Embryonic facial prominence (tissue), 1 donor: Measurements from ENCODE around the gene RNF113B.

Experiments
- DNase-seq: peaks from one replicate; pipeline ENCODE4 v3.0.0-alpha.2; 2016; ENCODE audit errors: extremely low spot score

RNF113B gene

DNA sequence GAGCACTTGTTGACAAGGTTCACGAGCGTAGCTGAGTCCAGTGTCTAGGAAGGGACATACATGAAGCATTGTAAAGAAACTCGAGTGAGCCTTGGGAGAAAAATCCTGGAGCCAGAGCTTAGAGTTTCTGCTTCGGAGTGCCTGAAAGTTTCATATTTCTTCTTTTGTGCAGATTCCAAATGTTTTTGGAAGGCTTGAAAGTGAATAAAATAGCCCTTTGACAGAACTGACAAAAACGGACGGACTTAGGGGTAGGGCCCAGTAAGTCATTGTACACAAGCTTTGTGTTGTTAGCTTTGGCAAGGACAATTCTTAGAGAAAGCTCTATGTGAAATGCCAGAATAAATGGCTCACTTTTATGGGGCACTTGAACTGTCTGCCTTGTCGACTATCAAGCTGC, 2.8 kb downstream of the RNF113B start:
- no peak for DNase-seq

DNA sequence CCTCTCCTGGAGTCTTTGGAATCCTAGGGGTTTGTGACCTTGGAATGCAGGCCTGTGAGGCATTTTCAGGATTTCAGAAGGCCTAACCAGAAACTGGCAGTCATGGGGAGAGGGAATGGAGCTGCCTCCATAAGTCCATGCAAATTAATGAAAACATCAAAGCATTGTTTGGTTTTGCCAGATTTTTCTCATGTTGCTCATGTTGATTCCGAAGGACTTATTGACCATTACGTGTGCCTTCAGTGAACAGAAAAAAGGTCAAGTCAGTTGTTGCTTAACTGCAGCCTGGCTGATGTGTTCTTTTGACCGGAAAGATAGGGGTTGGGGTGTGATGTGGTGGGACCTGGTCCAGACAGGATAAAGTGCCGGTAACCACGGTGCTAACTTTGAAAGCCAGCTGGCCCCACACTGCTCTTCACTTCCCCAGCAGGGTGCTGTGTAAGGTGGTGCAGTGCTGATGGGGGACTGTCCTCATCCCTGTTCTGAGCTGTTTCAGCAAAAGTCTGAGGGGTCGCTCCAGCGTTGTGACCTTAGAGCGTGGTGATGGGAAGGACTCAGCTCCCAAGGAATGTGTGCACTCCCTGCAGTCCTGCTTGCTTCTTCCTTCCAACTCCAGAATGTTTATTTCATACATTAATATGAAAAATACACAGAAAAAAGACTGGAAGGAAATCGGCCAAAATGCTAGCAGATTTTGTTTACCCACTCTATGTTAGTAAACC, 3.5 kb downstream of the RNF113B start:
- no peak for DNase-seq

DNA sequence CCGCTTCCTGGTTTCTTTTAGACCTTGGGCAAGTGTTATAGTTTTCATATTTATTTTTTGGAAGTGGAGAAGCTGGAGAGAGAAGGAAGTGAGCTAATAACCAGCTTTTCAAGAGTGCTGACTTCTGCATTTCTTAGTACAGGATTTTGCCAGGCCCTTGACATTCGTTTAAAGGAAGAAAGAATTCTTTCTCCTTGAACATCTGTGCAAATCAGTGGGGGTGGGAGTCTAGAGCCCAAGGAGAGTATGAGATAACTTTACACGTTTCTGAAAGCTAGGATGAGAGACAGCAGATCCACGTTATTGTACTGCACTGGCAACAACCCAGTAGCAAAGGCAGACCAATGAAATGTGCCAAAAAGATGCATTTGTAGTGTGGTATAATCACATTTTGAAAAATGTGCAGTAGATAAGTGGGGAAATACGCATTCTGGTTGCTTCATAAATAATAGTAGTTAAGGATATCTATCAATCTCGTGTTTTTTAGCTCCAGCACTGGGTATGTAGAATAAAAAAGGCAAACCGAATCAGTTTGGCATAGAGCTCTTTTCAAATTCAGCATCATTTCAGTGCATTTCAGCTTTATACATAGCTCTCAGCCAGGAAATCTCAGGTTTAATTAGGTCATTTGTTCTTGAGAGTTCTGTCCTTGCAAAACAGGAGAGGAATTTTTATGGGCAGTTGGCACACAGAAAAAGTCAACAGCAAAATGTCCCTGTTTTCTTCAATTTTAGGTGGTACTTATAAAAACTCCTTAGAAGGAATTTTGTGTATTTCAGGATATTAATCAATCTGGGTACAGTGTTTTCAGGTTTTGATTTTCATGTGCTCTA, 4.3 kb downstream of the RNF113B start:
- peak; percentile 23 for DNase-seq

DNA sequence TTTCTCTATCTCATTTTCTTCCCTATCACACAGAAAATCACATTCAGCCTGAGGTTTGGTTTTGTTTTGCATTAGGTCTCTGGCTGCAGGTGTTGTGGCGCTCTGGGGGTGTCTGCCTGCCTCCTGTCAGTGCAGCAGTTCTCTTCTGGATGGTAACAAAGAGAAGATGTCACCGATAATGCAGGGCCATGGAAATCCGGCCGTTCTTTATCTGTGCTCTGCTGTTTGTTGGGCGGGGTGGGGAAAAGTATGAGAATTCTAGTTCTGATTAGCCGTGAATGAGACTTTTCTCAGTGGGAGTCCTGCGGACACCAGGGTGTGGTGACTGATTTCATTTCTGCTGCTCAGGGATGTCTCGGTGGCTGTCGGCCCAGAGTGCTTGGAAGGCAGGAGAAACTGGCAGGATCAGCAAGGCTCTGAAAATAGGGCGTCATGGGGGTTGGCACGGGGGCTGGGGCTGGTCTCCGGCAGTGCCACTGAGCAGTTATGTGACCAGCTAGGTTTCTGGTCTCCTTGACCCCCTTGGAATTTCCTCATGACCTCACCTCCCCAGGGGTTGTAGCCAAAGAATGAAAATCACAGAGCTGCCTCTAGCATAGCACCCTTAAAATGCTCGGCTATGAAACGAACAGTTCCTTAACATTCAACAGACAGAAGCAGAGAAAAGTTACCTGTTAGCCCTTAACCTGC, 5.0 kb downstream of the RNF113B start:
- no peak for DNase-seq

DNA sequence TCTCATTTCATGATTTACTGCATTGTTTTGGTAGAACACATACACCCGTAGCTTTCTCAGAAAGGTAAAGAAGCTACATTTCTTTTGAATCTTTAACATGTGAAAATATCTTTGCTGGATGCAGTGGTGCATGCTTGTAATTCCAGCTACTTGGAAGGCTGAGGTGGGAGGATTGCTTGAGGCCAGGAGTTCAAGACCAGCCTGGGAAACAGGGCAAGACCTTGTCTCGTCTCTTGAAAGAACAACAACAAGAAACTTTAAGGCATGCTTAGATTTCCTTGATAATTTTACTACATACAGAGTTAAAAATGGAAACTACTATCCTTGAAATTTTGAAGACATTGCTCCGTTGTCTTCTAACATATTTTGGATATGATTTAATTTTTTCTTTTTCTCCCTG, 7.7 kb downstream of the RNF113B start:
- DNase-seq: no peak

DNA sequence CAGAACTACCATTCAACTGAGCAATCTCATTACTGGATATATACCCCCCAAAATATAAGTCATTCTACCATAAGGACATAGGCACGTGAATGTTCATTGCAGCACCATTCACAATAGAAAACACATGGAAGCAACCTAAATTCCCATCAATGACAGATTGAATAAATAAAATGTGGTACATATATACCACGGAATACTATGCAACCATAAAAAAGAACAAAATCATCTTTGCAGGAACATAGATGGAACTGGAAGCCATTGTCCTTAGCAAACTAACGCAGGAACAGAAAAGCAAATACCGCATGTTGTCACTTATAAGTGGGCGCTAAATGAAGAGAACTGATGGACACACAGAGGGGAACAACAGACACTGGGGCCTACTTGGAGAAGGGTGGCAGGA, 14.1 kb downstream of the RNF113B start:
- no peak for DNase-seq

DNA sequence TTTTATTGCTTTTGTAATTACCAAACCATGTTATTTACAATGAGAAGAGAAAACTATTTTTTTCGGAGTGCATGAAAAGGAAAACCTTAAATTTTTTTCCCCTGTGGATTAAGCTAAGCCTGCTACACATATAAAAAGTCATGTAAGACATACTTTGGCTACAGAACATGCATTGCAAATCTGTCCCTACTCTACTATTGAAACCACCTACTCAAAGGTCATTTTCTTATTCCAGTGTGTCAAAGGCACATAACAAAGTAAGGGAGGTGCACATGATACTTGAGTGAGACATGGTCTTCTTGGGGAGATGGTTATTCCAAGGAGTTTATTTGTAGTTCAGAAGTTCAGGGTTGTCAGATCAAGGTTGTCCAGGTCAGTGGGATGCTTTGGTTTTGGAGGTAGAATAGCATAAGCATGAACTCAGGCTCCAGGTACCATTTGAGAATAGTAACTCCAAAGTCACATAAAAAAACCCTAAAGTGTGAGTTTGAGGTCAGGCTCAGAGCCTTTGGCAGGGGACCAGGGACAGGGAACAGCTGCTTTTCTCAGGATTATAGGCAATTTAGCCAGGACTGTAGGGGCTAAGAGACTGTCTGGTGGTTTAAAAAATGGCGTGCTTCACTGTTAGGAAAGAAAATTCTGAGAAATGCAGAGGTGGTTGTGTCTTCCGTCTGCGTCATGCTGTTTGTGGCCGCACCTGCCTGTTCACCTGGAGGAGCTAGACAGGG, 18.7 kb downstream of the RNF113B start:
- no peak for DNase-seq

DNA sequence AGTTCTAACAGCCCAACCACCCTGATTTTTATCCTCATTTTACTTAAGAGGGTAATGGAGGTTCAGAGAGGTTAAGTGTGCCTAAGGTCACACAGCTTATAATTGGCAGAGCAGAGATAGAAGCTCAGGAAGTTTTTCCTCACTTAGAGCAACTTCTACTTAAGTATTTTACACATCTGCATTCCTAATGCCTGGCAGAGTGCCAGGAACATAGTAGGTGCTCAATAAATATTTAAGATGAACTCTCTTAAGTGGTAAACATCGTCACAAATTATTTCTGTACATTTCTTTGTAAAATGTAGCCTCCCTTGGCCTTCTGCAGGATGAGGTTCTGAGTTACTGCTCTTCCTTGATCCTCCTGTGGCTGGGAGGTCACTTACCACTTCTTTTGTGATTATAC, 19.5 kb downstream of the RNF113B start:
- DNase-seq: no peak

DNA sequence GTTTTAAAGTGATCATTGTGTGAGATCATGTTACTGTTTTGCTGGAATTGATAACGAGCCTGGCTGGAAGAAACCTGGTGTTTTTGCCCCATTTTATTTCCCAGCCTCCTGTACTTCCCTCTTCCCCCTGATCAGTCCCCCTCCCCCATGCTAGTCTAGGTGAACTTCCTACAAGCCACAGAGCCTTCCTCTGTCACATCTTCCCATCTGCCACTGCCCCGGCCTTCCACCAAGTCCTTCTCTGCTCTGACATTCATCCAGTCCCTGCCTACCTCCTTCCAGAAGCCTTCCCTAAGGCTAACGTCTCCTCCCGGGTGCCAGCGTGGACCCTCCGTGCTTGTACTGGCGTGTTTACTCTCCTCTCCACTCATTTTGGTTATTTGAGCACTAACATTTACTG, 19.9 kb downstream of the RNF113B start:
- DNase-seq: no peak

DNA sequence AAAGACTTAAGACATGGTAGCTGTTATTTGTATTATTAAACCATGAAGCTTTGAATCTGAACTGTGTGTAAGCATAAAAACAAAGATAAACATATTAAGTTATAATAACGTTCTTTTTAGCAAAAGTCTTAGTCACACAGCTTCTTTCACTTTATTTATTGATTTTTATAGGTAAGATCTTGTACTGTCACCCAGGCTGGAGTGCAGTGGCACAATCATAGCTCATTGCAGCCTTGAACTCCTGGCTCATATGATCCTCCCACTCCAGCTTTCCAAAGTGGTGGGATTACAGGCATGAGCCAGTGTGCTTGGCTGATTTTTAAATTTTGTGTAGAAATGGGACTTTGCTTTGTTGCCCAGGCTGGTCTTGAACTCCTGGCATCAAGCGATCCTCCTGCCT, 20.8 kb downstream of the RNF113B start:
- no peak for DNase-seq

DNA sequence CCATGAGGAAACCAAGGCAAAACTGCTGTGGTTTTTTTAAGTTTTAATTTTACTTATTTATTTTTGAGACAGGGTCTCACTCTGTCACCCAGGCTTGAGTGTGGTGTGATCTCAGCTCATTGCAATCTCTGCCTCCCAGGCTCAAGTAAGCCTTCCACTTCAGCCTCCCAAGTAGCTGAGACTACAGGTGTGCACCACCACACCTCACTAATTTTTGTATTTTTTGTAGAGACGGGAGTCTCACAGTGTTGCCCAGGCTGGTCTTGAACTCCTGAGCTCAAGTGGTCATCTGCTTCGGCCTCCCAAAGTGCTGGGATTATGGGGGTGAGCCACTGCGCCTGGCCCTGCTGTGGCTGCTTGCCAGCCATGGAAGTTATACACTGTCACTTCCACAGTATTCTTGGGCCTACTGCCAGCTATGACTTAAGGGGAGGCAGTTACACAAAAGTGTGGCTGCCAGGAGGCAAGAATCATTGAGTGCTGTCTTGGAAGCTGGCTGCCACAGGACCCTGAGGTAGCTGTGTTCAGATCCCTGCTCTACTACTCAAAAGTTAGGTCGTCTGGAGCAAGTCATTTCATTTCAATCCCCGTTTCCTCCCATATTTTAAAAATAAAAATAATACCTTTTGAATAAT, 21.5 kb downstream of the RNF113B start:
- DNase-seq: no peak

DNA sequence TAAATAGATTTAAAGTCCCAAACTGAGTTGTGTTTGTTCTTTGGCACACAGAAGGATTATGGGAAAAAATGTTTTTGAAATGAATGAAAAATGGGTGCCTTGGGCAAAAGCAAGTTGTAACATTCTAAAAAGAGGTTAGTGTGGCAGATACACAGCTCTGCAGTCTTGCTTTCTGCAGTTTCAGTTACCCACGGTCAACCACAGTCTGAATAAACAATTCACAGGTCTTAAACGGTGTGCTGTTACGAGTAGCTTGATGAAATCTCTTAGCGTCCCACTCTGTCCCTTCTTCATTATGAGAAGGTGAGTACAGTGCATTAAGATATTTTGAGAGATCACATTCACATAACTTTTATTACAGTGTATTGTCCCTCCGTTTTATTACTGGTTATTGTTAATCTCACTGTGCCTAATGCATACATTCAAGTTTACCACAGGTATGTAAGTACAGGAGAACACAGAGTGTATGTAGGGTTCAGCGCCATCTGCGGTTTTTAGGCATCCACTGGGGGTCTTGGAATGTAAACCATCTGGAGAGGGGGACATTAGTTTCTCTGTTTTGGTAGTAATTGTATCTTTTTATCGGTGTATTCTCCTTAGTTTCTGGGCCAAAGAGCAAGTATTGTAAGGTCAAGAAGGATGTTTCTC, 26.1 kb downstream of the RNF113B start:
- no peak for DNase-seq

DNA sequence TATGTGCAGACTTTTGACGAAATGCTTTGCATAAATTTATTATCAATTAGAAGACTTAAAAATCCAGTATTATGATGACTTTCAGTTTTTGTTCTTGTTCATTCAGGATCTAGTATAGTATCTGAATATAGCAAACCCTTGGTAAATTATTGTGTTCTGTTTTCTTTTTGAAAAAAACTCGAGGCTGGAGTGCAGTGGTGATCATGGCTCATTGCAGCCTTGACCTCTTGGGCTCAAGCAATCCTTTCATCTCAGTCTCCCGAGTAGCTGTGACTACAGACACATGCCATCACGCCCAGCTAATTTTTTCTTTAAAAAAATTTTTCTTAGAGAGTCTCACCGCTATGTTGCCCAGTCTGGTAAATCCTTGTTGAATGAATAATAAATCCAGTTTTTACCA, 29.5 kb downstream of the RNF113B start:
- no peak for DNase-seq

DNA sequence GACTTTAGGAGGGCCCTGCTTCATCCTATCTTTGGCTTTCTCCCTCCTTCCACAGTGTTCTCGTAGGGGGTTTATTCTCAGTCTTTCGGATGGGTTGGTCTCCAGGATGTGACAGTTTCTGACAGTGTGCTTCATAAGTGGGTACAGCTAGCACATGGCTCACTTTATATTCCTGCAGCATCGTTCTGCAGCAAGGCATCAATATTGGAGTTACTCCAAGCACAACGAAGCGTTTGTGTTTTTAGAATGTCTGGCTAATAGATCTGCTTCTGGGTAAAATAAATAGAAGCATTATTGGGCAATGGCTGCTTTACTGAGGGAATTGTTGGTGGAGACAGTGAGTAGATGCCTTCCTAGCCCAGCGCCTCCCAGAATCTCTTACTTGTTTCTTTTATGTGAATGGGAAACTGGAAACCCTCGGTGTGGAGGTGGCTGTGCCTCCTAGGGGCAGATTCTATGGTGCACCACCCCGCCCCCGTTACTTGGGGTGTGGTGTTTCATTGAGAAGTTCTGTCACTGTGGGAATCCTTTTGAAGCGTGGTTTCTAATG, 32.2 kb downstream of the RNF113B start:
- no peak for DNase-seq

DNA sequence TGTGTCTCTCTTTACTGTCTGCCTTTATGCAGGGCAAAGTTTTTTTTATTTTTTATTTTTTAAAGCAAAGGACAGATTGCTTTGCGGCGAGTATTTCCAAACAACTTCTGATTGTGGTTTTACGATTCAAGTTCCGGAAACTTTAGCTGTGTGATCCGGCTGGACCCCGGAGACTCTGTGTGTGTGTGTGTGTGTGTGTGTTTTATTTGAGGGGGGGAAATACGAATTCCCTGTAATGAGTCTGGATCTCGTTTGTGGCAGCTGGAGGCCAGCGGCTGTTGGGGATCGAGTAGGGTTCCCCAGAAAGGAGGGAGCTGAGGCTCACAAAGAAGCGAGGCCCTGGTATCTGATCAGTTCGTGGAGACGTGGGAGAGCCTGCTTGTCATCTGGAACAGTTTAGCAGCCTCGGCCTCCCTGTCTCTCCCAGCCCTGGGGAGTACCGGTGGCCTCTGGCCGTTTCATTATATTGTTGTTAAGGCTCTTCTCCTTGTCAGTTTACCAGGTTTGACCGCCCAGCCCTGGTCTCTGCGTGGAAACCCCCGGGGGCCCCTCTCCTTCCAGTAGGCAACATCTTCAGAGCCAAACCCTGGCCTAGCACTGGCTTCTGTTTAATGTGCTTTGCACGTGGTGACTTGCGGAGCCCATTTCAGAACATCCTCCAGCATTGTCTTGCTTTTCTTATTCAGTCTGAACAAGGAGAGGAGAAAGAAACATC, 32.9 kb downstream of the RNF113B start:
- DNase-seq: no peak

DNA sequence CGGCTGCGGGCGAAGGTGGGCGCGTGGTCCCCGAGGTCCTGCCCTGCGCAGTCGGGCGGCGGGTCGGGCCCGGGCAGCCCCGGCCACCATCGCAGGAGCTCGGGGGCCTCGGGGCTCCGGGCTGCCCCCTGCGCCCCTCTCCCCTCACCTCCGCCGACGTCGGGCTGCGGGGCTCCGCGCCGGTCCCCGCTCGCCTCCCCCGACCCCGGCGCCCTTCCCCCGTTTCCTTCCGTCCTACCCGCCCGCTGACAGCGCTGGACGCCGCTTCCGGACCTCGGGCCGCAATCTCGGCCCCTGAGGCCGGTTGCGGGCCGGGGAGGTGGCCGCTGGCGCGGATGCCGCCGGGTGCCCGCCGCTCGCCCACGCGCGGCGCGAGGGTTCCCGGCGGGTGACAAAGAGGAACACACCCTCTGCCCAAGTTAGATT, 33.5 kb downstream of the RNF113B start:
- no peak for DNase-seq

DNA sequence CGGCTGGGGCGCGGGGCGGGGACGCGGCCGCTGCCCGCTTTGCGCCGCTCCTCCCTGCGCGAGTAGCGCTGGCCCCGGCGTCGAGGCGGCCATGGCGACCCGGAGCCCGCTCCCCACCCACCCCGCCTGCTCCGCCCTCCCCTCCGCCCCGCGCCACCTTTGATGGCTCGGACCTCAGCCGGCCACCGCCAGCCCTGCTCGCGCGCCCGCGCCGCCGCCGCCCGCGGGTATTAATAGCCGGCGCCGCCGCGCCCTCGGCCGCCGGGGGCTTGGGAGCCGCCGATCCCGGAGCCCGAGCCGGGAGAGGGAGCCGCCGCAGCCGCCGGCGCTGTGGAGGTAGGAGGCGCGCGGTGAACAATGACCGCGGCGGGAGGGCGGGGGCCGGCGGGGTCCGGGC, 33.9 kb downstream of the RNF113B start:
- DNase-seq: no peak

DNA sequence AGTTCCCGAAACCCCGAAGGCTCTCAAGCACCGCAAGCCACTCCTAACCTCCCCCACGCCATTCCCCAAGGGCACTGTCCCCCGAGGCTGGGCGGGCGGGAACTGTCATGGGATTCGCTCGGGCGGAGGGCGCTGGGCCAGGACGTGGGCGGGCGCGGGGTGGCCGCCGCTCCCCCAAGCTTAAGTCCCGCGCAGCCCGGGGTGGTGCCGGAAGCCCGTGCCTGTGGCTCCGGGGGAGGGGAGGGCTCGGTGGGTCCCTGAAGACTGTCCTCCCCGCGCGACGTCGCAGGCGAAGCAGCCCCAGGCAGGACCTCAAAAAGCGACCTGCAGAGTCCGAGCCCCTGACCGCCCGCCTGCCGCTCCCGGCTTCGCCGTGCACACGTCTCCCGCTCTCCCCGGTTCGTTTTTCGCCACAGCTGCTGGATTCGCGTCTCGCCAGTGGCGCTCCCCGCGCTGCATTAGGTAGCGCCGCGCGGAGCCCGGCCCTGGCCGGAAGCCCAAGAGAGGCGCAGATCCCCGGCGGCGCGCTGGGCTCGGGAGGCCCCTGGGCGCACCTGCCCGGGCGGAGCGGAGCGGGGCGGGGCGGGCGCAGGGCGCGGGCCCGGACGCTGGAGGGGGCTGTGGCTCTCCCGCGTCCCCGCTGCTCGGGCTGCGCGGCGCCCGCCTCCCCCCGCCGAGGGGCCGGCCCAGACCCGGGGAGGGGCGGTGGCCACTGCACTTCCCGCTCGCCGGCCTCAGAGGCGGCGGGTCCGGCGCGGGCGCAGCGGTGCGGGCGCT, 34.5 kb downstream of the RNF113B start, which contains the start of gene FARP1:
Gene FARP1, plus strand, starts transcription at position 715 of the 777 bp plus-strand sequence. CDS start 70,149 bp downstream, outside the sequence.
- no peak for DNase-seq
